Germinal center (tissue), 1 donor: Measurements from ENCODE around the gene C16orf95.
A peak's percentile ranks its signal among the peaks of the same experiment; 100 is the strongest.
"Not testable (repeated sequence)": the region's sequence is repeated elsewhere in the genome, so short reads cannot be mapped to it uniquely, and the experiment has no call there.

Source experiments
- DNase-seq: peaks from one replicate; pipeline ENCODE4 v3.0.0; 2012; ENCODE audit warnings: mixed read lengths, low spot score

C16orf95 gene

DNA sequence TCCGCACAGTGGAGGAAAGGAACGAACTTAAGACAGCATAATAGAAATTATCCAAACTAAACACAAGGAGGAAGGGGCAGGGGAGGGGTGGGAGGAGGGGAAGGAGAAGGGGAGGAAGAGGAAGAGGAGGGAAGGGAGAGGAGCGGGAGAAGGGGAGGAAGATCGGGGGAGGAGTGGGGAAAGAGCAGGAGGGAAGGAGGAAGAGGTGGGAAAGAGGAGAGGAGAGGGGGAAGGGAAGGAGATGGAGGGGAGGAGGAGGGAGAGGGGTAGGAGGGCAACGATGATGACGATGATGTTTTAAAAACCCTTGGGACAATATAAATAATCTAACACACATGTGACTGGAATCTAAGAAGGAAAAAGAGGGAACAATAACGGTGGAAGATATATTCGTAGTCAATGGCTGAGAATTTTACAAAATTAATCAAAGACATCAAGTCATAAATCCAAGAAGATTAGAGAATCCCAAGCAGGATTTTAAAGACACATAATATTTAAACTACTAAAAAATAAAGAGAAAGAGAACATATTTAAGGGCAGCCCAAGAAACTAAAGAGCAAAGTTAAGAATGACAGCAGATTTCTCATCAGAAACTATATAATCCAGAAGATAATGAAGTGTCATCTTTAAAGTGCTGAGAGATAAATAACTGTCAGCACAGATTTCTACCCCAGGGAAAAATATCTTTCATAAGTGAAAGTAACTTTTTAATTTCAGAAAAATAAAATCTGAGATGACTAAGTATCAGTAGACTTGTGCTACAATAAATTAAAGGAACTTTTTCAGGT is 30.2 kb downstream of the C16orf95 start:
- DNase-seq: no peak

DNA sequence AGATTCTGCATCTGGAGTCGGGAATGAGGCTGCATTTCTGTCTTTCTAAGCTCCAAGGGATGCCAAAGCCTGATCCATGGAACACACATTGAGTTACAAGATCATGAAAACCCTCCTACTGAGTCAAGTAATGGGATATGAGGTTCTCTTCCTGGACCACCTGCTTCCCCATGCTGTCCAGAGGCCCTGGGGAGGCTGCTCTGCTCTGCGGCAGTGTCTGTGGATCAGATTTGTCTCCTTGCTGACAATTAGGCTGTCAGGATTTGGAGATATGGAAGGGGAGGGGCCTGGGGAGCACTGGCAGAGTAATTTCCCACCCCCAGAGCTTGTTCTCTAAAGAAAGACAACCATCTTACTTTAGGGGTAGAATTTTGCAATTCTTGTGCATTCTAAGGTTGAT is 33.0 kb downstream of the C16orf95 start:
- no peak for DNase-seq

DNA sequence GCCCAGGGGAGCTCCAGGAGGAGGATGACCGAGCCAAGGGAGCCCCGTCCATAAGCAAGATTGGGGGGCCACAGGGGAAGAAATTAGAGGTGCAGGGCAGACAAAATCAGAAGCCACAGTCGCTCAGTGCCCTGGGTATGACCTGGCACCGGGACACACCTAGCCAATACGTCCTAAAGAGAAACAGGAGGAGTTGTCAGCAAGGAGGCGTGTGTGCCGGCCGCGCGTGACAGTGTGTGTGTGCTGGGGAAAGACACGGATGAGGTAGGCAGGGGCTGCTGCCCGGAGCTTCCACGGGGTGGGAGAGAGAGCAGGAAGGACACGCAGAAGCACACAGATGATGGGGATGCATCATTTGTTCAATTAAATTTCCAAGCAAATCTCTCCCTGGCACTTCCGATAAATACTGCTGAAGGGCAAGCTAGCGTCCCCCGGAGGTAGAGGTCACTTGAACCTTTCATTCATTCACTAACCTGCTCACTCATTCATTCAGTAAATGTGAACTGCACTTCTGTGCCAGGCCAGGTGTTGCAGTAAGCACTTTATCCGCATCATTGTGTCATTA is 38.0 kb downstream of the C16orf95 start:
- no peak for DNase-seq

DNA sequence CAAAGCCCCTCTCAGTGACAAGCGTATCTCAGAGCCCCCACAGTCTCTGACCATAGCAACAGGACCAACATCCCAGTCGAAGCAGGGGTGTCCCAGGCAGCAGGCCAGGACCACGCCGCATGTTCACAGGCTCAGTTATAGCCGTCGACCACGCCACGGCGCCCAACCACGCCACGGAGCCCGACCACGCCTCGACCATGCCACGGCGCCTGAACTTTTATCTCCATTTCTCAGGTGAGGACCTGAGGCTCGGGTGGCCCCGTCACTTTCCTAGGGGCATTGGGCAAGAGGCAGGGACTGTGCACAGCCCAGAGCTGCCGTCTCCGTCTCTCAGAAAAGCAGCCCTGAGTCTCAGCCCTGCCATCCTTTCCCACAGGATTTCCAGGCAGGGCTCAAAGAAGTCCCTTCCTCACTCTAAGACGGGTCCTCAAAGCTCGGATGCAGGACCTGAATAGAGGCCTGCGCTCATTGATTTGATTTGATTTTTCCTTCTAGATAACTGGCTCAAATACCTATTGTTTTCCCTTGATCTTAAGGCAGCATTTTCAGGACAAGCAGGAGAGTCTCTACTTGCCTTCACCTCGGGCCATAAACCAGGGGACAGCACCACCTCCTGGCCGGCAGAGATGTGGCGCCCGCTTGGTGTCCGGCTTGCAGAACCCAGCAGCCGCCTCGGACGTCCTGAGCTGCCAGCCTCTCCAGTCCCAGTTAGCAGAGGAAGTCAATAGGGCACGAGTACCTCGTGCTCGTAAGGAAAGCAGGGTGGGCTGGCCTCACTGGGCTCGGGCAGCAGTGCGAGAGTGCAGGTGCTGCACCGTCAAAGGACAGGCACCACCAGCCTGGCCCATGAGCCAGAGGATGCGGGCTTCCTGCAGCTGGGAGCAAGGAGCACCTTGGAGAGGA is 38.8 kb downstream of the C16orf95 start:
- DNase-seq: peak; percentile 64

DNA sequence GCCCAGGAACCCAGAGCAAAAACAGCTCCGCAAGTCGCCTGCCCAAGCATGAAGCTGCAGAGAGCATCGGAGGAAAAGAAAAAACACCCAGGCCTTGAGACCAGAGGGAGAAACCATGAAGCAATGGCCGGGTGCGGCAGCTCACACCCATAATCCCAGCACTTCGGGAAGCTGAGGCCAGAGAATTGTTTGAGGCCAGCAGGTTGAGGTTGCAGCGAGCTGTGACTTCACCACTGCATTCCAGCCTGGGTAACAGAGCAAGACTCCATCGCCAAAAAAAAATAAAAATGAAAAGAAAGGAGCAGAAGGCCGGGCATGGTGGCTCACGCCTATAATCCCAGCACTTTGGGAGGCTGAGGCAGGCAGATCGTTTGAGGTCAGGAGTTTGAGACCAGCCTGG is 40.3 kb downstream of the C16orf95 start:
- DNase-seq: no peak

DNA sequence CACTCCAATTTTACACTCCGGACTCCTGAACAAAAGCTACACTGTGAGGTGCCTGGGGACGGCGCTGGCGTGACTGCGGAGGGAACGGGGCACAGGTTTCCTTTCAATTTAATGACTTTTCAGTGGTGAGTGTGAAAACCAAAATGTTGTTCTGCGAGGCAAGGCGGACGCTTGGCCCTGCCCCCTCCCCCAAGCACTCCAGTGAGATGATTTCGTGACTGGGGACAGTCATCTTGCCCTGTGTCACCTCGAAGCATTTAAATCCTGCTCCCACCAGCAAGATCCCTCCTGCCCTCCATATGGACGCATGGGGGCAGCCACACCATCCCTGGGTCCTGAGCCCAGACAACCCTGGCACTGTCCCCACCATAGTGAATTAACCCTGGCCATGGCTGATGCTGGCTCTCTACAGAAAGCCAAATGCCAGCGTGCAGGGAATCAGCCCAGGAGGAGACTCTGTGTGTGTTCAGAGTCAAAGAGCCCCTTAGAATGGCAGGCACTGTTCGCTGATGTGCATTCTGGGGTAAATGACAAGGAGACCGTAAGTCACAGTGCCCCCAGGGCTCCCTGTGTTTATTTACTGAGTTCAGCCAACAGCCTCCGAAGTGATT is 41.0 kb downstream of the C16orf95 start:
- no peak for DNase-seq

DNA sequence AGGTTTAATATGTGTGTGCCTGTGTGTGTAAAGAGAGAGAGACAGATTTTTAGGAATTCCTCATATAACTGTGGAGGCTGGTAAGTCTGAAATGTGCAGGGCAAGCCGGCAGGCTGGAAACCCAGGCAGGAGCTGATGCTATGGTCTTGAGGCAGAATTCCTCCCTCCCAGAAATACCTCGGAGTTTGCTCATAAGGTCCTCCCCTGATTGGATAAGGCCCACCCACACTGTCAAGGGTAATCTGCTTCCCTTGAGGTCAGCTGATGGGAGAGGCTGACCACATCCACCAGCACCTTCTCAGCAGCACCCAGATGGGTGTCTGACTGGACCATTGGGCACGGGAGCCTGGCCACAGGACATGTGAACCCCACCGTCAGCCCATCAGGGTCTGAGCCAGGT is 42.4 kb downstream of the C16orf95 start:
- DNase-seq: no peak

DNA sequence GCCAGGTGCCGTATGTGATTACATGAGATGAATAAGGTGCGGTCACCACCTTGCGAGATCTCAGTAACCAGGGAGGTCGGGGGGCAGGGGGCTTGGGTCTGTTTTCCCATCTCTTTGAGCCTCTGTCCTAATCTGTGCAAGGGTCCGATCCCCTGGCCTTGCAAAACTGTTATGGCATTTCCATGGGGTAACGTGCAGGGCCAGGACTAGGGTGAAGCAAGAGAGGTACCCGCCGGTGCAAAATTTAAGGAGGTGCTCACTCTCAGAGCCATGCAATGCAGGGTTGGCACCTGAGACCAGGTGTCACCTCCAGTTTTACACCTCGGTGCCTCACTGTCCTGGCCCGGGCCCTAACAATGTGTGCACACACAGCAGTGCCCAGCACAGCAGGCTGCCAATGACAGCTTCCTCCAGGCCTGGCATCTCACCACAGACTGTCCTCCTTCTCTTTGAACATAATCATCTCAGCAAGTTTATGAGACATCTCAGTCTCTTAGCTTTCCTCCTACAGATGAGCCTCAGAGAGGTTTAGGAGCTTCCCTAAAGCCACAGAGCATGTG is 43.6 kb downstream of the C16orf95 start:
- DNase-seq: no peak

DNA sequence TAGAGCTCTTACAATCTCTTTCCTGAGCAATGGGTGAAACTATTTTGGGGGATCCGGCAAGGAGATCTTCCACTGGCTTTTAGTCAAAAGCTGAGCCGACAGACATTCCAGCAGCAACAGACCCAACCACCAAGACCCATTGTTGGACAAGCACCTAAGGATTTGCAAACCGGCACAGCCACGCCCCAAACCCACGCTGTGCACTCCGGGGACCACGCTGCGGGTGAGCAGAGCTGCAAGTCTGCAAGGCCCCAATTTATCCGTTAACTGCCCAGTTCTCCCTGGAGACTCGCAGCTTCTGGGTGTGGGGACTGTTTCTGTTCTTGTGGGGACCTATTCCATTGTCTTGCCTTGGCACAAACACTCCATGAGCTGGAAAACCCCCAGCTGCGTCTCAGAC is 45.9 kb downstream of the C16orf95 start:
- no peak for DNase-seq

DNA sequence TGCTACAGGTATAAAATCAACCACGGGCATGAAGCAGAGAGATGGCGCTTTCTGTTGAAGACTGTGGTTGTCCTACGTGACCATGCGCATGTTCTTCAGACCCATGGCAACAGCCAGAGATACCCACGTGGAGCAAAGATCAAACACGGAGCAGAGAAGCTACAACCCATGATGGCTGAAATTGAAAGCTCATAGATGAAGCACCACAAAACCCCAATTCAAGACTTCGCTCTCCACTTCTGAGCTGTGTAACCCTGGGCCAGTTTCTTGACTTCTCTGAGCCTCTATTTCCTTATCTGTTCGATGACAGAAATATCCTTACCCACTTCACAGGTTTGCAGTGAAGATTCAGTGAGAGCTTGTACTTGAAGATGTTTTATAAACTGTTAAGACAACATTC is 49.6 kb downstream of the C16orf95 start:
- no peak for DNase-seq

DNA sequence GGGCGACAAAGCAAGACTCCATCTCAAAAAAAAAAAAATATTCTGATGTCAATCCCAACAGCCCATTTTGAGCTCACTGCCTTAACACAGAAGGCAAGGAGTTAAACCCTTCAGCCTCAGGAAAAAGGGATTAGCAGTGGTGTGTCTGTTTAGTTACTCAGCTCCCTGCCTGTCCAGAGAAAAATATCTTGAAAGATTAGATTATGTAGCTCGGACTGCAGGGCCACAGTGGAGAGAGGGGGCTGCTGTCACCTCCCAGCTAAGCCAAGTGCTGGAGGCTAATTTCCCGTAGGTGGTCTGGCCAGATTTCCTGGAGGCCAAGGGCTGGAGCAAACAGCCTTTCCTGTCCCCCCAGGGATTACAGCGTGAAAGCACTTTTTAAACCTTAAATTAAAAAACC is 50.3 kb downstream of the C16orf95 start:
- DNase-seq: no peak

DNA sequence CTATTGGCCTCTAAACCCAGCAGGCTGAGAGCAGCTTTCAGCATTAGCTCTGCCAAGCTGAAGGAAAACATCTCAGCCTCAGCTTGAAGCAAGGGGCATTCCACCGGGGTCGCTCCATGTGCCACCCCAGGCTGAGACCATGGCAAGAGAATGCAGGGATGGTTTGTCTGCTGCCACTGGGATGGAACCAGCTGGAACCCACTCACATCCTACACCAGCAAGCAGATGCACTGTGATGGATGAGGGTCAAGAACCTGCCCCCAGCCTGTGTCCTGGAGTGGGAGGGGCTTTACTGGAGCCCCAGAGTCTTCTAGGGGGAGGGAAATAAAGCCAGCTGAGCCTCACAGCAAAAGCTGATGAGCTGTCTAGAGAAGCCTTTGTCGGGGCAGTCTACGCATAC is 51.9 kb downstream of the C16orf95 start:
- DNase-seq: no peak

DNA sequence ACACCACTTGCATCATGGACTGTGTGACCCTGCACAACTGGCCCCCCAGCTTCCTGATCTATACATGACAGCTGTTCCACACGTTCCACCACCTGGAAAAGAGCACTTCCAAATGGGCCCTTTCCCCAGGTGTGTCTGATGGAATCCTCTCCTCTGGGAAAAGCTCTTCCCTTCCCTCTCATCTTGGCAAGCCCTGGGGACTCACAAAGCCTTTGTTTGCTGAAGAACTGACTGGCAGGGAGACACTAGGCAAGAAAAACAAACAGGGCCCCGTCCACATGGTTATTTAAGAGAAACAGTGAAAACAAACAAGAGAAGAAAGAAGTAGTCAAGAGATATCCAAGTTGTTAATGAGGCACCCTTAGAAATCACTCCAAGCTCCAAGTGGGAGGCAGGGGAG is 52.6 kb downstream of the C16orf95 start:
- DNase-seq: no peak

DNA sequence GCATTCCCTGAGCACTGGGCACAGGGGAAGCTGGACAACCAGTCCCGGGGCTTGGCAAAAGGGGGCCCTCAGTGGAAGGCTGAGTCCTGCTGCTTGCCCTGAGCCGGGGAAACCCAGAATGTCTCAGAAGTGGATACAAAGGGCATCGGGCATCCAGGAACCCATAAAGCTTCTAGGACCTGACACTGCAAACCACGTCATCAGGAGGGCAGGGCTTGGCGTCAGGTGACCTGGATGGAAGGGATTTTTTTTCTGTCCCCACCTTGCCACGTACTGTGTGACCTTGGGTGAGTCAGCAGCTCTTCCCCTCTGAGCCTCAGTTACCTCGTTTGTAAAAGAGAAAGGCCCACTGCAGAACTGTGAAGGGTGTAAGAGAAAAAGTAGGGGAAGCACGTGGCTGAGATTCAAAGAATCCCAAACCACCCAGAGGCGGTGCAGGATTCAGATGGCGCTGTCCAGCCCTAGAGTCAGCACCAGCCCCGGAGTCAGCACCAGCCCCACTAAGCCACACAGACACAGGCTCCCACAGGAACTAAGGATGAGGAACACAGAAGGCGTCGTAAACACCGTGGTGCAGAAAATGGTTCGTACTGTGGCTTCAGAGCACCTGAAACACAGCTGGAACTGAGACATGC is 53.7 kb downstream of the C16orf95 start:
- DNase-seq: no peak

DNA sequence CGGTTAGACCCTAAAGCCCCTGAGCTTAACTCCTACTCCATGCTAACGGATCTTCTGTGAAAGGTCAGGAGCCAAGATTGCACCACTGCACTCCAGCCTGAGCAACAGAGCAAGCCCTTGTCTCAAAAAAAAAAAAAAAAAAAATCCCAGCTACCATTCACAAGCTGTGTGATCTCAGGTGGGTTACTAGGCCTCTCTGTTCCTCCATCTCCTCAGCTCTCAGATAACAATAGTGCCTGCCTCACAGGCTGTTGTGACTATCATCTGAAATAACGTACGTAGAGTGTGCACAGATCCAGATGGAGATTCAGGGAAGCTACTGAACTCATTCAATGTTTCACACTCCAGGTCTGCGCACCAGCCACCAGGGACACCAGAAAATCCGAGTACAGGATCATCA is 57.8 kb downstream of the C16orf95 start:
- DNase-seq: no peak

DNA sequence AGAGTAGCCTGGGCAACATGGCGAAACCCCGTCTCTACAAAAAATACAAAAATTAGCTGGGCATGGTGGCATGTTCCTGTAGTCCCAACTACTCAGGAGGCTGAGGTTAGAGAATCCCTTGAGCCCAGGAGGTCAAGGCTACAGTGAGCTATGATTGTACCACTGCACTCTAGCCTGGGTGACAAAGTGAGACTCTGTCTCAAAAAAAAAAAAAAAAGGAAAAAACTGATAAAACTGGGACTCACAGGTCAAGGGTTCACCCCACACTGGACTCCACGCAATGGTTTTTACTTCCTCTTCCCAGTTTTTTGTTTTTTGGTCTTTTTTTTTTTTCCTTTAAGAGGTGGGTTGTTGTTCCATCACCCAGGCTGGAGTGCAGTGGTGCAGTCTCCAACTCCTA is 58.5 kb downstream of the C16orf95 start:
- DNase-seq: not testable (repeated sequence)

DNA sequence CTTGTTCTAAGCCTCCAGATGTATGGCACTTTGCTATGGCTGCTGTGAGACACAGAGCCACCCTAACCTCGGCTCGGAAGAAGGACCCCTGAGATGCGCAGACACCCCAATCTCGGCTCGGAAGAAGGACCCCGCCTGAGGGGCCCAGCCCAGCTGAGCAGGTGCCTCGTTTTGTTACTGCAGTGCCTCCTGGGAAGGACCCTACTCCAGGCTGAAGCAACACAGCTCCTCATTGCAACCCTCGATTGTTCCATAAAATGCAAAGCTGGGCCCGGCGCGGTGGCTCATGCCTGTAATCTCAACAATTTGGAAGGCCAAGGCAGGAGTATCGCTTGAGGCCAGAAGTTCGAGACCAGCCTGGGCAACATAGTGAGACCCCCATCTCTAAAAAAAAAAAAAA is 61.3 kb downstream of the C16orf95 start:
- DNase-seq: no peak

DNA sequence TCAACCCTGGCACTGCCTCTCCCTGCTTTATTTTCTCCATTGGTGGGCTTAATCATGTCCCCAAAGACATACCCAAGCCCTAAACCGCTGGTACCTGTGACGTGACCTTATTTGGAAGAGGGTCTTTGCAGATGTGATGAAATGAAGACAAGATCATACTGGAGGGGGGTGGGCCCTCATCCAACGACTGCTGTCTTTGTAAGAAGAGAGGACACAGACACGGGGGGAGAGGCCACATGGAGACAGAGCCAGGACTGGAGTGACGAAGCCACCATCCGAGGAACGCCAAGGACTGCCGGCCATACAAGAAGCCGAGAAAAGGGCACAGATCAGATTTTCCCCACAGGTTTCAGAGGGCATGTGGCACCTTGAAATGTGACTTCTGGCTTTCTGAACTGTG is 62.5 kb downstream of the C16orf95 start:
- no peak for DNase-seq

DNA sequence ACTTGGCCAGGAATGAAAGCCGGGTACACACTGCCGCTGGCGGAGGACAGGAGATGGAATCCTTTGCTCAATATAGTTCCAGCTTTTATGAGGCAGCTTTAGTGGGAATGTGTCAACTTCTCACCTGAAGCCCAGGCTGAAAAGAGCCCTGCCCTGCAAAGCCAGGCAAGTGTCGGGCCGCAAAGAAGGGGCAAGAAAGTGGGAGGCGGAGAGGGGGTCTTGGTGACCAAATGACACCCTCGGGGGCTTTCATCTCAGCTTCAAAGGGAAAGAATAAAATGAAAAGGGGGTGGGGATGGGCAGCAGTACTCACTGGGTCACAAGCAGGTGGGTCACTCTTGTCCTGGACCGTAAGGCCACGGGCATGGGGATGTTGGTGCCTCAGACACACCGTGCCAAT is 62.9 kb downstream of the C16orf95 start:
- no peak for DNase-seq

DNA sequence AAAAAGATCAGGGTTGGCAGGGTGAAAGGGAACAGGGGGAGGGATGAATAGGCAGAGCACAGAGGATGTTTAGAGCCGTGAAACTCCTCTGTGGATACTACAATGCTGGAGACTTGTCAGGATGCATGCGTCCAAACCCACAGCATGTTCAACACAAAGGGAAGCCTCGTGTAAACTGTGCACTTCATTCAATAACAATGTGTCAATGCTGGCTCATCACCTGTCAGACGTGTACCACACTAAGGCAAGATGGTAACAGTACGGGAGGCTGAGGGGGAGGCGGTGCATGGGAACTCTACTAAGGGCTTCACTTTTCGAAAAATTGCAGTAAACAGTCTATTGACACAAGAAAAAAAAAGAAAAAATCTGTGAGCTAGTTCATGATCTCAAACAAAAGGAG is 63.7 kb downstream of the C16orf95 start:
- DNase-seq: no peak
